Islet of Langerhans (tissue), 1 donor: ENCODE measurements around the gene BEST2.
A peak's percentile ranks its signal among the peaks of the same experiment; 100 is the strongest.

Experiments used
- FAIRE-seq: peaks from one replicate; lab custom pipeline; 2011; peaks lifted over from hg19 to GRCh38; lab: Jason Lieb, UNC

Gene BEST2

GRCh38 chr19:12770922-12771321 lies 19.3 kb downstream of the BEST2 start:
- FAIRE-seq = no peak

- FAIRE-seq = no peak
Measured at GRCh38 chr19:12772323-12772722, 20.7 kb downstream of the BEST2 start.

- FAIRE-seq = no peak
Measured at GRCh38 chr19:12773571-12773970, 22.0 kb downstream of the BEST2 start.

GRCh38 chr19:12774588-12775555 lies 23.3 kb downstream of the BEST2 start, which contains the start of gene HOOK2:
Gene HOOK2, minus strand, starts transcription at chr19:12775552. Its CDS starts 103 bp downstream, at chr19:12775449.
- FAIRE-seq = no peak

- no peak for FAIRE-seq
Measured at GRCh38 chr19:12777217-12778016, 25.8 kb downstream of the BEST2 start.

GRCh38 chr19:12778017-12778904 lies 26.7 kb downstream of the BEST2 start:
- peak; percentile 68 for FAIRE-seq

- FAIRE-seq = no peak
Measured at GRCh38 chr19:12778905-12779161, 27.2 kb downstream of the BEST2 start.

GRCh38 chr19:12779162-12779993 lies 27.8 kb downstream of the BEST2 start:
- no peak for FAIRE-seq

GRCh38 chr19:12782174-12782423 lies 30.5 kb downstream of the BEST2 start:
- FAIRE-seq = no peak

GRCh38 chr19:12782424-12783290 lies 31.1 kb downstream of the BEST2 start:
- no peak for FAIRE-seq

- no peak for FAIRE-seq
Measured at GRCh38 chr19:12783291-12783848, 31.8 kb downstream of the BEST2 start.

- no peak for FAIRE-seq
Measured at GRCh38 chr19:12783849-12784393, 32.3 kb downstream of the BEST2 start.

GRCh38 chr19:12784394-12784870 lies 32.8 kb downstream of the BEST2 start:
- no peak for FAIRE-seq

GRCh38 chr19:12784871-12785430 lies 33.4 kb downstream of the BEST2 start:
- FAIRE-seq = no peak

GRCh38 chr19:12785431-12786031 lies 33.9 kb downstream of the BEST2 start:
- no peak for FAIRE-seq

- no peak for FAIRE-seq
Measured at GRCh38 chr19:12786141-12786870, 34.7 kb downstream of the BEST2 start.

- no peak for FAIRE-seq
Measured at GRCh38 chr19:12786952-12787351, 35.4 kb downstream of the BEST2 start.

- no peak for FAIRE-seq
Measured at GRCh38 chr19:12787458-12787857, 35.9 kb downstream of the BEST2 start.
